ENCODE results near the gene DDX49. TPM values are rescaled to one million over a fixed set of nuclear protein-coding genes. Genes with fewer than 3 reads are reported as not detected.
"Not testable (repeated sequence)": the region's sequence is repeated elsewhere in the genome, so short reads cannot be mapped to it uniquely, and the experiment has no call there.

Gene DDX49
- total RNA-seq, 2 experiments from 2014 or later, result 63.7 to 82.4 TPM

DNA sequence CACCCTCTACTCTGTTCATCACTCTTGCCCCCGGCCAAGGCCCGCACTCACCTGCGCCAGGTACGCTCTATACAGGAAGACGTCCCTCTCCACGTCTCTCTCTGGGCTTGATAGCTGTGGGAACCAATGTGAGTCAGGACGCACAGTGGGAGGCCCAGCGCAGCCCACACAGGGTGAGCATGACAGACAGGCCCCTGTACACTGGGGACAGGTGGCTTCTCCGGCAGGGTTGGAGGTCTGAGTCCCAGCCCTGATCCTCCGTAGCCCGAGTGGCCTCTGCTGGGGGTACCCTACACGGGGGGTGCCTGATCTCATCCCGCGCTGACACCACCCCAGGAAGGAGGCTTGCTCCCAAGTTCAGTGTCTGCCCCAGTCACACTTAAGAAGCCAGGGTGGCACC, 6.6 kb upstream of the DDX49 start:
- Histone ChIP-seq H3K4me3 (ENCODE audit: low read depth, low read length, poor library complexity, severe bottlenecking) (no peak overlapping the region), H2AFZ (ENCODE audit: low read length) (no peak overlapping the region), H3K27ac (ENCODE audit: low read depth, low read length, poor library complexity, severe bottlenecking) (no peak overlapping the region), H3K36me3 (ENCODE audit: insufficient read depth, low read length) (peaks cover 71% of the 10 kb centered on the region), H3K4me2 (ENCODE audit: low read length) (no peak overlapping the region), H3K79me2 (ENCODE audit: insufficient read depth, low read depth, low read length) (peaks cover 19% of the 10 kb centered on the region; the same call in 1 of the 2 replicates), H3K9me3 (ENCODE audit: low read length) (no peaks in the 10 kb centered on the region), H4K20me1 (ENCODE audit: insufficient read depth, low read length) (no peaks in the 10 kb centered on the region), H3K9me2 (ENCODE audit: insufficient read depth, low read length) (no peaks in the 10 kb centered on the region), H3K4me1 (ENCODE audit: insufficient read depth, low read length, poor library complexity, severe bottlenecking) (peaks cover 7% of the 10 kb centered on the region)
- CTCF ChIA-PET (ENCODE audit: unreplicated experiment), result interaction anchor here (0.6 kb wide), 1 partner anchor 368 kb away, joined by 3 read pairs; no protein-coding TSS in a partner anchor
- intact Hi-C loops (cut with micrococcal nuclease; ENCODE audit: unreplicated experiment), result no loop called here
- POLR2A ChIA-PET, result no interaction called here
- no TSS peak for BruUV-seq (replicated peaks)
- TF ChIP-seq, protein P1, sequence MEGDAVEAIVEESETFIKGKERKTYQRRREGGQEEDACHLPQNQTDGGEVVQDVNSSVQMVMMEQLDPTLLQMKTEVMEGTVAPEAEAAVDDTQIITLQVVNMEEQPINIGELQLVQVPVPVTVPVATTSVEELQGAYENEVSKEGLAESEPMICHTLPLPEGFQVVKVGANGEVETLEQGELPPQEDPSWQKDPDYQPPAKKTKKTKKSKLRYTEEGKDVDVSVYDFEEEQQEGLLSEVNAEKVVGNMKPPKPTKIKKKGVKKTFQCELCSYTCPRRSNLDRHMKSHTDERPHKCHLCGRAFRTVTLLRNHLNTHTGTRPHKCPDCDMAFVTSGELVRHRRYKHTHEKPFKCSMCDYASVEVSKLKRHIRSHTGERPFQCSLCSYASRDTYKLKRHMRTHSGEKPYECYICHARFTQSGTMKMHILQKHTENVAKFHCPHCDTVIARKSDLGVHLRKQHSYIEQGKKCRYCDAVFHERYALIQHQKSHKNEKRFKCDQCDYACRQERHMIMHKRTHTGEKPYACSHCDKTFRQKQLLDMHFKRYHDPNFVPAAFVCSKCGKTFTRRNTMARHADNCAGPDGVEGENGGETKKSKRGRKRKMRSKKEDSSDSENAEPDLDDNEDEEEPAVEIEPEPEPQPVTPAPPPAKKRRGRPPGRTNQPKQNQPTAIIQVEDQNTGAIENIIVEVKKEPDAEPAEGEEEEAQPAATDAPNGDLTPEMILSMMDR (conservative IDR thresholded peaks at IDR 0.05; ENCODE audit: low read length), result no peak
- TF ChIP-seq EZH2phosphoT487 (IDR thresholded peaks at IDR 0.05; ENCODE audit: borderline replicate concordance, low read depth, low read length), result no peak
- no peak for DNase-seq (ENCODE audit: low spot score)

DNA sequence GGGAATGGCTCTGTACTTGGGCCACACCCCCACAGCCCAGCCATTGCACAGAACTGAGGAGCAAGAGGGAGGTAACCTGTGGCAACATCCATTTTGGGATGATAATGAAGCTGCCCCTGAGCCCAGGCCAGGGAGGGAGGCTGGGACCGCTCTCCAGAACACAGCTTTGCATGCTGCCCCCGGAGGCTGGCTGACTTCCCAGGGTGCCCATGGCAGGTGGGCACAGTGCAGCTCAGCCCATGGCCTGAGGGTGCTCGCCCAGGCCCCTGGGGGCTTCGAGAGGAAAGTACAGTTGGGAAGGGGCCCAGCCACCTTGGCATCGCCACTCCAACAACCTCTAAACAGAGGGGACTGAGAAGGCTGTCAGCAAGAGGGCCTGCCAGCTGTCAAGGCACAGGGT, 6.0 kb upstream of the DDX49 start:
- ChIA-PET CTCF (ENCODE audit: unreplicated experiment) (interaction anchor here (0.6 kb wide), 1 partner anchor 369 kb away, joined by 3 read pairs; no protein-coding TSS in a partner anchor), POLR2A (no interaction called here)
- H3K4me1 ChIP-seq (ENCODE audit: insufficient read depth, low read length, poor library complexity, severe bottlenecking), result peaks cover 8% of the 10 kb centered on the region
- no peak overlapping the region for H3K4me2 ChIP-seq (ENCODE audit: low read length)
- intact Hi-C loops (cut with micrococcal nuclease; ENCODE audit: unreplicated experiment), result no loop called here
- H3K36me3 ChIP-seq (ENCODE audit: insufficient read depth, low read length), result peaks cover 71% of the 10 kb centered on the region
- H3K9me3 ChIP-seq (ENCODE audit: low read length), result no peaks in the 10 kb centered on the region
- no TSS peak for BruUV-seq (replicated peaks)
- no peak for TF ChIP-seq EZH2phosphoT487 (IDR thresholded peaks at IDR 0.05; ENCODE audit: borderline replicate concordance, low read depth, low read length)
- TF ChIP-seq, protein P1 (conservative IDR thresholded peaks at IDR 0.05; ENCODE audit: low read length), result no peak
- H3K79me2 ChIP-seq (ENCODE audit: insufficient read depth, low read depth, low read length), result peaks cover 25% of the 10 kb centered on the region; the same call in 1 of the 2 replicates
- DNase-seq (ENCODE audit: low spot score), result no peak
- H3K9me2 ChIP-seq (ENCODE audit: insufficient read depth, low read length), result no peaks in the 10 kb centered on the region
- no peak overlapping the region for H2AFZ ChIP-seq (ENCODE audit: low read length)
- no peak overlapping the region for H3K4me3 ChIP-seq (ENCODE audit: low read depth, low read length, poor library complexity, severe bottlenecking)
- peaks cover 2% of the 10 kb centered on the region; the same call in 1 of the 2 replicates for H4K20me1 ChIP-seq (ENCODE audit: insufficient read depth, low read length)
- no peak overlapping the region for H3K27ac ChIP-seq (ENCODE audit: low read depth, low read length, poor library complexity, severe bottlenecking)

DNA sequence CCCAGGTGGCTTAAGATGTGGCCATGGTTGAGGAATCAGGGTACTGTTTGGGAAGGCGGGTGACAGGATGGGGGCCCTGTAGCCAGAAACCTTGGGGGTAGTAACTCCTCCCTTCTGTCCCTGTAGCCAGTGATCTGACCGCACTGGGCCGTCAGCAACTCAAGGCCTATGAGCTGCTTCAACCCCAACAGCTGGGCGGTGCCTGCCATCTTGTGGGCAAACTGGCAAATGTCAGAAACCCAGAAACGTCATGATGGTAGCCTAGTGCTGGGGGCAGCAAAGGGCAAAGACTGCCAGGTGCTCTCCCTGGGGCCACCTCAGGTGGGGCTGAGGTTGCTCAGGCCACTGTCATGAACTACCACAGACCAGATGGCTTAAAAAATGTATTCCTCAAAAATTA, 3.9 kb upstream of the DDX49 start:
- H3K4me3 ChIP-seq (ENCODE audit: low read depth, low read length, poor library complexity, severe bottlenecking), result no peak overlapping the region
- no peaks in the 10 kb centered on the region for H3K9me3 ChIP-seq (ENCODE audit: low read length)
- TF ChIP-seq, protein P1 (conservative IDR thresholded peaks at IDR 0.05; ENCODE audit: low read length), result peak; percentile 66
- TF ChIP-seq EZH2phosphoT487 (IDR thresholded peaks at IDR 0.05; ENCODE audit: borderline replicate concordance, low read depth, low read length), result no peak
- peaks cover 59% of the 10 kb centered on the region for H3K36me3 ChIP-seq (ENCODE audit: insufficient read depth, low read length)
- H4K20me1 ChIP-seq (ENCODE audit: insufficient read depth, low read length), result peaks cover 5% of the 10 kb centered on the region; the same call in 1 of the 2 replicates
- peak; percentile 41 for DNase-seq (ENCODE audit: low spot score)
- no peak overlapping the region for H3K27ac ChIP-seq (ENCODE audit: low read depth, low read length, poor library complexity, severe bottlenecking)
- peaks cover 13% of the 10 kb centered on the region for H3K4me1 ChIP-seq (ENCODE audit: insufficient read depth, low read length, poor library complexity, severe bottlenecking)
- ChIA-PET POLR2A (no interaction called here), CTCF (ENCODE audit: unreplicated experiment) (no interaction called here)
- no TSS peak for BruUV-seq (replicated peaks)
- H3K9me2 ChIP-seq (ENCODE audit: insufficient read depth, low read length), result no peaks in the 10 kb centered on the region
- no peak overlapping the region for H2AFZ ChIP-seq (ENCODE audit: low read length)
- peaks cover 42% of the 10 kb centered on the region for H3K79me2 ChIP-seq (ENCODE audit: insufficient read depth, low read depth, low read length)
- no peak overlapping the region for H3K4me2 ChIP-seq (ENCODE audit: low read length)
- intact Hi-C loops (cut with micrococcal nuclease; ENCODE audit: unreplicated experiment), result no loop called here

DNA sequence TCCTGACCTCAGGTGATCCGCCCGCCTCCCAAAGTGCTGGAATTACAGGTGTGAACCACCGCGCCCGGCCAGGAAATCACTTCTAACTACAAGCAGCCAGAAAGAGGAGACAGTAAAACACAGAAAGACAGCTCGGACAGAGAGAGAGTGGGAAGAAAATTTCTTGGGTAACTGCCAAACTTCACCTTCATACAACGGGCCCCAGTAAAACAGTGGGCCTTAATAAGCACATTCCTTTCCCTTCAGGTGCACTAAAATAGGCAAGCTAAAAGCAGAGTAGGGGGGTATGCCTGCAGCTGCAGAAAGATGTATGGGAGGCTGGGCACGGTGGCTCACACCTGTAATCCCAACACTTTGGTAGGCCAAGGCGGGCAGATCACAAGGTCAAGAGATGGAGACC, 1.9 kb upstream of the DDX49 start:
- BruUV-seq (replicated peaks); H3K9me3 ChIP-seq (ENCODE audit: low read length); H4K20me1 ChIP-seq (ENCODE audit: insufficient read depth, low read length); H2AFZ ChIP-seq (ENCODE audit: low read length); H3K27ac ChIP-seq (ENCODE audit: low read depth, low read length, poor library complexity, severe bottlenecking); intact Hi-C loops (cut with micrococcal nuclease; ENCODE audit: unreplicated experiment); CTCF ChIA-PET (ENCODE audit: unreplicated experiment); H3K9me2 ChIP-seq (ENCODE audit: insufficient read depth, low read length); DNase-seq (ENCODE audit: low spot score): not testable (repeated sequence)
- H3K4me3 ChIP-seq (ENCODE audit: low read depth, low read length, poor library complexity, severe bottlenecking), result peak overlapping the region; percentile 96
- peaks cover 57% of the 10 kb centered on the region for H3K36me3 ChIP-seq (ENCODE audit: insufficient read depth, low read length)
- POLR2A ChIA-PET, result interaction anchor here (0.6 kb wide), 1 partner anchor 42 kb away, joined by 3 read pairs; no protein-coding TSS in a partner anchor
- peak overlapping the region; percentile 98 for H3K4me2 ChIP-seq (ENCODE audit: low read length)
- peaks cover 14% of the 10 kb centered on the region for H3K4me1 ChIP-seq (ENCODE audit: insufficient read depth, low read length, poor library complexity, severe bottlenecking)
- H3K79me2 ChIP-seq (ENCODE audit: insufficient read depth, low read depth, low read length), result peaks cover 48% of the 10 kb centered on the region

Data from OCI-LY7 (cell line).